GM18505 (cell line): ENCODE measurements around the gene SIK3.

Experiments used
- ATAC-seq: cut with Tn5 transposase; IDR thresholded peaks from one replicate; pipeline ENCODE4 v1.9.1; 2021; ENCODE audit not compliant: unreplicated experiment
- POLR2A ChIP-seq: IDR thresholded peaks from 4 replicates; pipeline ENCODE4 v1.6.1; 2011; ENCODE audit warnings: borderline replicate concordance; ENCODE audit not compliant: insufficient read depth, insufficient read length; ENCODE audit errors: extremely low read depth

Gene SIK3

GRCh38 chr11:116873381-116873780, 224.8 kb downstream of the SIK3 start:
- no peak for TF ChIP-seq POLR2A
- ATAC-seq = no peak

- no peak for TF ChIP-seq POLR2A
- no peak for ATAC-seq
Measured at GRCh38 chr11:116871248-116871647, 227.0 kb downstream of the SIK3 start.

GRCh38 chr11:116870054-116870453, 228.2 kb downstream of the SIK3 start:
- TF ChIP-seq POLR2A = no peak
- ATAC-seq = no peak

GRCh38 chr11:116869610-116870009, 228.6 kb downstream of the SIK3 start:
- TF ChIP-seq POLR2A = no peak
- ATAC-seq = no peak

GRCh38 chr11:116868066-116868465, 230.2 kb downstream of the SIK3 start:
- no peak for ATAC-seq
- TF ChIP-seq POLR2A = no peak

- ATAC-seq = no peak
- no peak for TF ChIP-seq POLR2A
Measured at GRCh38 chr11:116867619-116868018, 230.6 kb downstream of the SIK3 start.

- ATAC-seq = no peak
Measured at GRCh38 chr11:116866804-116867455, 231.3 kb downstream of the SIK3 start.

GRCh38 chr11:116865696-116866095, 232.5 kb downstream of the SIK3 start:
- no peak for ATAC-seq
- no peak for TF ChIP-seq POLR2A

More at GRCh38 chr11:116866804-116867455, 231.3 kb downstream of the SIK3 start:
- no peak for TF ChIP-seq POLR2A

- no peak for ATAC-seq
- no peak for TF ChIP-seq POLR2A
Measured at GRCh38 chr11:116864531-116864930, 233.7 kb downstream of the SIK3 start.

- TF ChIP-seq POLR2A = no peak
- ATAC-seq = no peak
Measured at GRCh38 chr11:116862951-116863350, 235.3 kb downstream of the SIK3 start.

GRCh38 chr11:116862185-116862584, 236.0 kb downstream of the SIK3 start:
- no peak for TF ChIP-seq POLR2A
- ATAC-seq = no peak

- no peak for TF ChIP-seq POLR2A
Measured at GRCh38 chr11:116861539-116861938, 236.7 kb downstream of the SIK3 start.

GRCh38 chr11:116860303-116860702, 237.9 kb downstream of the SIK3 start:
- no peak for TF ChIP-seq POLR2A
- no peak for ATAC-seq

More at GRCh38 chr11:116861539-116861938, 236.7 kb downstream of the SIK3 start:
- no peak for ATAC-seq

GRCh38 chr11:116859175-116859574, 239.1 kb downstream of the SIK3 start:
- ATAC-seq = no peak

GRCh38 chr11:116857936-116858335, 240.3 kb downstream of the SIK3 start:
- ATAC-seq = no peak
- no peak for TF ChIP-seq POLR2A

More at GRCh38 chr11:116859175-116859574, 239.1 kb downstream of the SIK3 start:
- TF ChIP-seq POLR2A = no peak

- no peak for ATAC-seq
- TF ChIP-seq POLR2A = no peak
Measured at GRCh38 chr11:116857316-116857715, 240.9 kb downstream of the SIK3 start.

- no peak for ATAC-seq
- no peak for TF ChIP-seq POLR2A
Measured at GRCh38 chr11:116856423-116856822, 241.8 kb downstream of the SIK3 start.
